ENCODE data around the gene DSCAML1.
A peak's percentile ranks its signal among the peaks of the same experiment; 100 is the strongest.

- peak; percentile 31 to 44 (median 40) for TF ChIP-seq CTCF (IDR thresholded peaks at IDR 0.05)
- no peak for TF ChIP-seq POLR2A (IDR thresholded peaks at IDR 0.05)
These were observed 22.4 kb upstream of the DSCAML1 start for GRCh38 chr11:117819096-117820040.

Measured in uterus (tissue), 2 donors.